Esophagus (tissue), 2 donors: ENCODE data around the gene BTBD8. TPM values are rescaled to one million over a fixed set of nuclear protein-coding genes. Genes with fewer than 3 reads are reported as not detected.
"Not testable (repeated sequence)": the region's sequence is repeated elsewhere in the genome, so short reads cannot be mapped to it uniquely, and the experiment has no call there.

Experiments used
- H3K27ac ChIP-seq, 2 donors: one replicate each; pipeline ENCODE4 v1.5.1; 2013; ENCODE audit warnings: low read depth in 2 of 2, mild to moderate bottlenecking in 2 of 2, inconsistent platforms in 1 of 2, low read length in 1 of 2, moderate library complexity in 1 of 2
- H3K27me3 ChIP-seq, 2 donors: one replicate each; pipeline ENCODE4 v1.6.1; 2013; ENCODE audit warnings: low read length in 2 of 2, control low read depth in 1 of 2, mild to moderate bottlenecking in 1 of 2; ENCODE audit not compliant: insufficient read depth in 2 of 2, control insufficient read depth in 1 of 2
- H3K36me3 ChIP-seq, 2 donors: one replicate each; pipeline ENCODE4 v1.6.1; 2013; ENCODE audit warnings: low read length in 1 of 2; ENCODE audit not compliant: control insufficient read depth in 2 of 2, insufficient read depth in 2 of 2
- H3K4me1 ChIP-seq, 2 donors: one replicate each; pipeline ENCODE4 v1.6.1; 2013; ENCODE audit warnings: low read length in 1 of 2; ENCODE audit not compliant: control insufficient read depth in 2 of 2, insufficient read depth in 2 of 2
- H3K4me3 ChIP-seq, 2 donors: one replicate each; pipeline ENCODE4 v1.5.1; 2013; ENCODE audit warnings: low read length in 2 of 2, mild to moderate bottlenecking in 2 of 2, low read depth in 1 of 2, moderate library complexity in 1 of 2
- H3K9me3 ChIP-seq, 2 donors: one replicate each; pipeline ENCODE4 v1.6.1; 2013; ENCODE audit warnings: mild to moderate bottlenecking in 2 of 2, low read depth in 1 of 2, low read length in 1 of 2, moderate library complexity in 1 of 2; ENCODE audit not compliant: control insufficient read depth in 2 of 2, insufficient read depth in 1 of 2
- WGBS, 2 donors: extraction: QIAGEN DNeasy Blood & Tissue Kit; methylation state at CpG; one replicate each; pipeline ENCODE4 v1.1.7; 2013; 5-methylcytosine and 5-hydroxymethylcytosine counted together
- polyA plus RNA-seq, 2 donors: library from polyadenylated mRNA; stranded (reverse); fragments of 200-250 nt; gene quantifications; one replicate each; pipeline ENCODE4 v1.2.3, GENCODE V29; 2013
- donor health status: healthy with polysubstance abuse.
- donor health status: Bipolar disorder and iron deficiency.

The BTBD8 gene
- polyA plus RNA-seq, 2 donors, result 0.51 to 1.6 TPM

DNA sequence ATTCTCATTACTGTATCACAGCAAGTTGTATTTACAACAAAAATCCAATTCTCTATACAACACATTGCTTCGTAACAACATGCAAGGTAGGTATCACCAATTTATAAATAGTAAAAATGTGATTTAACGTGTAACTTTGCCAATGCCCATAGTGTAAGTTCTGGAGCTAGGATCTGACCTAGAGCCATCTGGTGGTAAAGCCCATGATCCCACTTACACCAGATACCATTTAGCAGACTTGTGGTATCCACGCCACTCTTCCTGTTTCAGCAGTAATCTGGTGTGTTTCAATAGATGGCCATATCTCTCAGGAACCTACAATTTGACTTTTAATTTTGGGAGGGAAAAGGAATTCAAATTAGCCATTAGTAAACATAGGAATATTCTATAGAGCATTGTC lies 15.1 kb upstream of the BTBD8 start:
- no peak overlapping the region for H3K27ac ChIP-seq
- no peaks in the 10 kb centered on the region for H3K9me3 ChIP-seq
- H3K36me3 ChIP-seq, result no peaks in the 10 kb centered on the region
- no peaks in the 10 kb centered on the region for H3K4me1 ChIP-seq
- WGBS, 2 donors, result 86 to 94% methylated on average over 3 of the region's 3 CpGs
- no peaks in the 10 kb centered on the region for H3K27me3 ChIP-seq
- H3K4me3 ChIP-seq, result no peak overlapping the region

DNA sequence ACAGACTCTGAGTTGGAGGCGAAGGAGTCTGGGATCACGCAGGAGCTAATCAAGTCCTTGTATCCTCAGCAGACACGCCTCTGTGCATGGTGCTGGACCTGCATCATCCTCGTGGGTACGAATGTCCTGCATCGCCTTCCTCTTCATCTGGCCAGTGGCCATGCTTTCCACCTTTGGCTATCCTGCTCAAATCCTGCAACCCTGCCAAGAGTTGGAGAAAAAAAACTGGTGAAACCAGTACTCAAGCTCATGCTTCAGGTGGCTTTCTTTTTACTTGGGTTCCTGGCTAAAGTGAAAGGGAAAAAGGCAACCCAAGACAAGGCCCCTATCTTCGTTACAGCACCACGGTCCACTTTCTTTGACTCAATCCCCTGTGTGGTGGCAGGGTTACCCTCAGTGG lies 13.8 kb upstream of the BTBD8 start:
- Histone ChIP-seq H3K9me3 (no peaks in the 10 kb centered on the region), H3K27me3 (no peaks in the 10 kb centered on the region), H3K27ac (no peak overlapping the region), H3K4me3 (no peak overlapping the region), H3K36me3 (no peaks in the 10 kb centered on the region), H3K4me1 (no peaks in the 10 kb centered on the region)
- 67 to 78% methylated on average over 8 of the region's 8 CpGs for WGBS, 2 donors

DNA sequence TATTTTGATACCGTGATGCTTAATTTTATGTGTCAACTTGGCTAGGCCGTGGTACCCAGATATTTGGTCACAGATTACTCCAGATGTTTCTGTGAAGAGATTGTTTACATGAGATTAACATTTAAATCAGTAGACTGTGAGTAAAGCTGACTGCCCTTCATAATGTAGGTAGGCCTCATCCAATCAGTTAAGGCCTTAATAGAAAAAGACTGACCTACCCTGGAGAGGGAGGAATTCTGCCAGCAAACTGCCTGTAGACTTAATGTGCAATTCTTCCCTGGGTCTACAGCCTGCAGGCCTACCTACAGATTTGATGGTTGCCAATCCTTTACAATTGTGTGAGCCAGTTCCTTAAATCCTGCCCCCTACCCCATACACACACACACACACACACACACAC lies 9.3 kb upstream of the BTBD8 start:
- no peaks in the 10 kb centered on the region for H3K9me3 ChIP-seq
- H3K4me1 ChIP-seq, result no peaks in the 10 kb centered on the region
- no peaks in the 10 kb centered on the region for H3K27me3 ChIP-seq
- no peak overlapping the region for H3K27ac ChIP-seq
- H3K36me3 ChIP-seq, result no peaks in the 10 kb centered on the region
- no peak overlapping the region for H3K4me3 ChIP-seq
- 56 to 70% methylated on average over 2 of the region's 2 CpGs for WGBS, 2 donors

DNA sequence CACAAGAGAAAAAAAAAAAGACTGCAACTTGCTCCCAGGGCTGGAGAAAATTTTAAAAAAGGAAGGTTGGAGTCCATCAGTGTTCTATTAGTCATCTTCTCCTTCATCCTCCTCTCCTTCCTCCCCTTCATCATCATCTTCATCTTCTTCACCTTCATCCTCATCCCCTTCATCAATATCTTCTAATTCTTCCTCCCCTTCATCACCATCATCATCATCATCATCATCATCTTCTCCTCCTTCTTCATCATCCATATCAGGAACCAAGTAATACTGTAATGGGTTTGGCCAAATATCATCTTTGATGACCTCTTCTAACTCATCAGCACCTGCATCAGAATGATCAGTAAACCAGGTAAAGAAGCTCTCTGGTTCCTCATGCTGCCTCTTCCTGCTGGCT lies 5.7 kb upstream of the BTBD8 start:
- not testable (repeated sequence) for H3K9me3 ChIP-seq, H3K27ac ChIP-seq, H3K36me3 ChIP-seq, H3K4me3 ChIP-seq, H3K27me3 ChIP-seq, H3K4me1 ChIP-seq

DNA sequence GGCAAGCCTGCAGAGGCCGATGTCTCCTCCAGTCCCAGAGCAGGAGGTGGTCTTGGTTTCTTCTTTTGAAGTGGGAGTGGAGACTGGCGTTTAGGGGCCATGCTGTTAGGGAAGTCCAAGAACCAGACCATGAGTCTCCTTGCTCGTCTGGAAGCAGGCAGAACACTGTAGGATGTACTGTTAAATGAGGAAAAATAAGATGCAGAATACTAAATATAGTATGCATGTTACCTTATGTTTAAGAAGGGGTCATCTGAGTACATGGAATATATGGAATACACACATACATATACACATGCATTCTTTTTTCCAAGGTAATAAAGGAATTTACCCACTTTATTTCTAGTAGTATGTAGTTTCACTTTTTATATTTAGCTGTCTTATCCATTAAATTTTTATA lies 4.8 kb upstream of the BTBD8 start, which contains the start of gene SETSIP:
Gene SETSIP, minus strand, starts transcription at position 101 of the 400 bp plus-strand sequence. Its CDS starts 0 bp downstream, at position 101.
- Histone ChIP-seq H3K4me3 (no peak within 1 kb of the TSS), H3K9me3 (no peaks in the 10 kb centered on the region), H3K36me3 (no peaks in the 10 kb centered on the region), H3K27me3 (no peaks in the 10 kb centered on the region), H3K27ac (no peak within 1 kb of the TSS), H3K4me1 (no peaks in the 10 kb centered on the region)
- 76 to 82% methylated on average over 3 of the region's 3 CpGs for WGBS, 2 donors

DNA sequence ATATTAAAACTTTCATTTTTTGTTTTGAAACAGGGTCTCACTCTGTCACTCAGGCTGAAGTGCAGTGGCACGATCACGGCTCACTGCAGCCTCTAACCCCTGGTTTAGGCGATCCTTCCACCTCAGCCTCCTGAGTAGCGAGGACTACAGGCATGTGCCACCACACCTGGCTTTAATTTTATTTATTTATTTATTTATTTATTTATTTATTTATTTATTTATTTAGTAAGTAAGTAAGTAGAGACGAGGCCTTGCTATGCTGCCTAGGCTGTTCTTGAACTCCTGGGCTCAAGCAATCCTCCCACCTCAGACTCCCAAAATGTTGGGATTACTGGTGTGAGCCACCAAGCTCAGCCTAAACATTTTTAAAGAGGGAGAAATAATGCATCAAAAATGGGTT lies 3.8 kb upstream of the BTBD8 start:
- Histone ChIP-seq H3K27ac (no peak overlapping the region), H3K4me3 (no peak overlapping the region), H3K36me3 (no peaks in the 10 kb centered on the region), H3K27me3 (no peaks in the 10 kb centered on the region), H3K9me3 (no peaks in the 10 kb centered on the region), H3K4me1 (no peaks in the 10 kb centered on the region)
- WGBS, 2 donors, result 95% methylated on average over 5 of the region's 5 CpGs

DNA sequence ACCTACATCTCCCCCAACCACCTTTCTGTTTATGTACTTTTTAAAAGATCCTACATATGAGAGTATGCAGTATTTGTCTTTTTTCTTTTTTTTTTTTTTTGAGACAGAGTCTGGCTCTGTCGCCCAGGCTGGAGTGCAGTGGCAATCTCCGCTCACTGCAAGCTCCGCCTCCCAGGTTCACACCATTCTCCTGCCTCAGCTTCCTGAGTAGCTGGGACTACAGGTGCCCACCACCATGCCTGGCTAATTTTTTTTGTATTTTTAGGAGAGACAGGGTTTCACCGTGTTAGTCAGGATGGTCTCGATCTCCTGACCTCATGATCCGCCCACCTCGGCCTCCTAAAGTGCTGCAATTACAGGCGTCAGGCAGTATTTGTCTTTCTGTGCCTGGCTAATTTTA lies 2.1 kb upstream of the BTBD8 start:
- H3K4me1 ChIP-seq, H3K27ac ChIP-seq, H3K27me3 ChIP-seq, H3K9me3 ChIP-seq, H3K36me3 ChIP-seq, H3K4me3 ChIP-seq: not testable (repeated sequence)
- WGBS, 2 donors, result 90 to 92% methylated on average over 8 of the region's 8 CpGs

DNA sequence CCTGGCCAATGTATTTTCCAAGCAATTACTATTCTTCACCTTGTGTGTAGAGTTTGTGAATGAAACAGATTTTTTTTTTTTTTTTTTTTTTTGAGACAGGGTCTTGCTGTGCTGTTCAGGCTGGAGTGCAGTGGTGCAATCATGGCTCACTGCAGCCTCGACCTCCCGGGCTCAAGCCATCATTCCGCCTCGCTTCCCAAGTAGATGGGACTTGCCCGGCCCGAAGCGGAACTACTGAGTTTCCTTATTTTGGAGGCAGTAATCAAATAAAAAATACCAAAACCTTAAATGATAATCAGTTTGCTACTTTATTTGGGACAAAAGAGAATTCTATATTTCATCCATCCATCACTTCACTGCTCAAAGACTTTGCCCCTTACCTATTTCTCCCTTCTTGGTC lies 704 bp upstream of the BTBD8 start:
- H3K4me1 ChIP-seq, result peaks cover 0 to 2% of the 10 kb centered on the region in 2 donors
- H3K9me3 ChIP-seq, result no peaks in the 10 kb centered on the region
- no peak overlapping the region for H3K27ac ChIP-seq
- H3K36me3 ChIP-seq, result no peaks in the 10 kb centered on the region
- no peaks in the 10 kb centered on the region for H3K27me3 ChIP-seq
- H3K4me3 ChIP-seq, result no peak overlapping the region
- WGBS, 2 donors, result 93% methylated on average over 7 of the region's 7 CpGs

DNA sequence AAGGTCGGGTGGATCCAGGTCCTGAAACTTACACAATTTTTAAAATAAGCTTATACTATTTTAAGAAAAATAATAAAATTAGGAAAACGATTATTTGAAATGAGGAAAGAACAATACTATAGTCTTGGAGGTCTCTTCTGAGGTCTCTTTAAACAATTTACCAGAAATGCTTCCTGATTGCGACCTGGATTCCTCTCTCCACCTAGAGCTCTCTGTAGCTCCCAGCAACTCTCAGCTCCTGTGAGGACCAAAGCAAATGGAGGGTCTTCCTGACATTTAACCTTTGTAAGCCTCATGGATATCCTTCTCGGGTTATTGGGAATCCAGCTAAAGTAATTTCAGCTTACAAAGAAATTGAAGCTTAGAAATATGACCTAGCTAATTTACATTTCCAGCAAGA lies 886 bp downstream of the BTBD8 start:
- 24 to 29% methylated on average over 4 of the region's 4 CpGs for WGBS, 2 donors
- Histone ChIP-seq H3K27me3 (no peaks in the 10 kb centered on the region), H3K9me3 (peaks cover under 1 to 4% of the 10 kb centered on the region in 2 donors), H3K4me1 (peaks cover 0 to 2% of the 10 kb centered on the region in 2 donors), H3K4me3 (peak overlapping the region; percentile 78 to 84), H3K36me3 (no peaks in the 10 kb centered on the region), H3K27ac (no peak overlapping the region)

DNA sequence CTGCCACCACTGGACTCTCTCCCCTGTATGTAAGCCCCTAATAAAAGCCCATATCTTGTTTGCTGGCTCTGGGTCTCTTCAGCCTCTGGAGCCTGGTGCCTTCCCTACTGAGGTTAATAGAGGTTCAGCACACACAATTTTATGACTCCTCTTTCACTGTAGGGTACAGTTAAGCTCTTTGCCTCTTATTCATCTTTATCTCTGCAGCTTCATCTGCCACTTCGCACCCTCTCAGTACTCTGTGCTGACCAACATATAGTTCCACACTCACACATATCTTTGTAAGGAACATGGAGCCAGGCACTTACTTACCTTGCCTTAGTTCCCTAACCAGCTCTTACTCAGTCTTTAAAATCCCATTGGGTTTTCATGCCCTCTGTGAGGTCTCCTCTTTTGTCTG lies 4.5 kb downstream of the BTBD8 start:
- Histone ChIP-seq H3K36me3 (no peaks in the 10 kb centered on the region), H3K4me3 (no peak overlapping the region), H3K27ac (no peak overlapping the region), H3K27me3 (no peaks in the 10 kb centered on the region), H3K4me1 (peaks cover 0 to 2% of the 10 kb centered on the region in 2 donors), H3K9me3 (peaks cover 3 to 4% of the 10 kb centered on the region in 2 donors)
- 96 to 100% methylated on average over 1 of the region's 1 CpG for WGBS, 2 donors
